GM23338 (cell line): ENCODE measurements around the gene CCBE1. TPM values are rescaled to one million over a fixed set of nuclear protein-coding genes. Genes with fewer than 3 reads are reported as not detected.

Source experiments
- ATAC-seq: fragments of 200-7000 bp; cut with Tn5 transposase; 3 replicates; pipeline ENCODE4 v1.9.1; 2020
- DNase-seq: peaks from one replicate; pipeline ENCODE4 v3.0.0-alpha.2; 2015; ENCODE audit warnings: low spot score
- H2AFZ ChIP-seq: fragments of 200-600 bp; sonication (generic); 2 replicates; pipeline ENCODE4 v1.8.0; 2016; ENCODE audit warnings: antibody characterized with exemption, mild to moderate bottlenecking, moderate library complexity
- H3F3A ChIP-seq: fragments of 200-600 bp; sonication (generic); replicated peaks from 2 replicates; pipeline ENCODE4 v1.8.0; 2017; ENCODE audit warnings: antibody characterized with exemption, mixed run types, low read depth
- H3K27ac ChIP-seq: fragments of 200-600 bp; sonication (generic); 2 replicates; pipeline ENCODE4 v1.6.1; 2016; ENCODE audit warnings: low read depth
- H3K27me3 ChIP-seq: fragments of 200-600 bp; sonication (generic); 2 replicates; pipeline ENCODE4 v1.8.0; 2016; ENCODE audit warnings: mild to moderate bottlenecking, mixed run types, moderate library complexity; ENCODE audit not compliant: insufficient read depth
- H3K36me3 ChIP-seq: fragments of 200-600 bp; sonication (generic); 2 replicates; pipeline ENCODE4 v1.8.0; 2016; ENCODE audit warnings: mild to moderate bottlenecking; ENCODE audit not compliant: insufficient read depth
- H3K4me1 ChIP-seq: fragments of 200-600 bp; sonication (generic); 2 replicates; pipeline ENCODE4 v1.8.0; 2016; ENCODE audit warnings: mild to moderate bottlenecking, moderate library complexity; ENCODE audit not compliant: insufficient read depth
- H3K4me2 ChIP-seq: fragments of 200-600 bp; sonication (generic); 2 replicates; pipeline ENCODE4 v1.7.1; 2017; ENCODE audit warnings: mixed run types
- H3K4me3 ChIP-seq: fragments of 200-600 bp; sonication (generic); 2 replicates; pipeline ENCODE4 v1.6.1; 2016; ENCODE audit warnings: mixed run types
- H3K79me2 ChIP-seq: fragments of 200-600 bp; sonication (generic); replicated peaks from 2 replicates; pipeline ENCODE4 v1.8.0; 2017; ENCODE audit warnings: mild to moderate bottlenecking; ENCODE audit not compliant: insufficient read depth
- H3K9me2 ChIP-seq: fragments of 200-600 bp; sonication (generic); 2 replicates; pipeline ENCODE4 v1.8.0; 2017; ENCODE audit not compliant: insufficient read depth
- H4K20me1 ChIP-seq: fragments of 200-600 bp; sonication (generic); replicated peaks from 2 replicates; pipeline ENCODE4 v1.8.0; 2017; ENCODE audit warnings: mild to moderate bottlenecking; ENCODE audit not compliant: insufficient read depth
- H3K27ac Mint-ChIP-seq: 2 replicates; pipeline ENCODE4 v1.8.0; 2020; ENCODE audit warnings: inconsistent platforms, mild to moderate bottlenecking, moderate library complexity, mixed read lengths
- H3K27me3 Mint-ChIP-seq: 3 replicates; pipeline ENCODE4 v1.8.0; 2022; ENCODE audit warnings: low read depth, mild to moderate bottlenecking, moderate library complexity, mixed read lengths, inconsistent platforms; ENCODE audit not compliant: insufficient read depth, poor library complexity
- H3K36me3 Mint-ChIP-seq: 3 replicates; pipeline ENCODE4 v1.8.0; 2021; ENCODE audit warnings: low read depth, mild to moderate bottlenecking, inconsistent platforms, moderate library complexity, mixed read lengths
- H3K4me1 Mint-ChIP-seq: 3 replicates; pipeline ENCODE4 v1.8.0; 2020; ENCODE audit warnings: mild to moderate bottlenecking, inconsistent platforms, mixed read lengths
- H3K4me3 Mint-ChIP-seq: 3 replicates; pipeline ENCODE4 v1.8.0; 2021; ENCODE audit warnings: moderate library complexity, mild to moderate bottlenecking, inconsistent platforms, mixed read lengths
- H3K9me3 Mint-ChIP-seq: 3 replicates; pipeline ENCODE4 v1.8.0; 2020; ENCODE audit warnings: moderate library complexity, mild to moderate bottlenecking, inconsistent platforms, mixed read lengths
- CREB1 ChIP-seq: fragments of 250-450 bp; sonication (Bioruptor Pico); IDR thresholded peaks from 2 replicates; pipeline ENCODE4 v1.5.0; 2020; ENCODE audit warnings: low read depth, mild to moderate bottlenecking, moderate library complexity
- CTCF ChIP-seq, 2 experiments: fragments of 200-600 bp in 1 of 2; sonication (generic) in 1 of 2; conservative IDR thresholded peaks; 2 replicates each; pipeline versions ENCODE4 v1.5.1 to v1.6.1; 2016 to 2017; ENCODE audit warnings: antibody characterized with exemption in 2 of 2, low read depth in 2 of 2, mild to moderate bottlenecking in 2 of 2, moderate library complexity in 1 of 2
- ETS1 ChIP-seq: IDR thresholded peaks from 2 replicates; pipeline ENCODE4 v1.6.1; 2016; ENCODE audit warnings: antibody characterized with exemption
- EZH2 ChIP-seq: fragments of 200-600 bp; sonication (generic); IDR thresholded peaks from one replicate; pipeline ENCODE4 v1.8.0; 2017; ENCODE audit warnings: antibody characterized with exemption, mild to moderate bottlenecking, low read depth; ENCODE audit not compliant: unreplicated experiment
- EZH2phosphoT487 ChIP-seq: fragments of 200-600 bp; sonication (generic); IDR thresholded peaks from one replicate; pipeline ENCODE4 v1.8.1; 2018; ENCODE audit warnings: antibody characterized with exemption; ENCODE audit not compliant: unreplicated experiment
- JUNB ChIP-seq: IDR thresholded peaks from one replicate; pipeline ENCODE4 v1.6.1; 2016; ENCODE audit warnings: antibody characterized with exemption; ENCODE audit not compliant: unreplicated experiment
- NANOG ChIP-seq: IDR thresholded peaks from 2 replicates; pipeline ENCODE4 v1.6.1; 2016; ENCODE audit warnings: antibody characterized with exemption, borderline replicate concordance
- POLR2AphosphoS5 ChIP-seq: IDR thresholded peaks from 2 replicates; pipeline ENCODE4 v1.6.1; 2016; ENCODE audit warnings: antibody characterized with exemption, low read depth
- REST ChIP-seq: IDR thresholded peaks from one replicate; pipeline ENCODE4 v1.6.1; 2018; ENCODE audit warnings: antibody characterized with exemption; ENCODE audit not compliant: unreplicated experiment
- STAT1 ChIP-seq: IDR thresholded peaks from one replicate; pipeline ENCODE4 v1.6.1; 2016; ENCODE audit warnings: antibody characterized with exemption; ENCODE audit not compliant: unreplicated experiment
- ZNF331 ChIP-seq: fragments of 250-450 bp; sonication (Bioruptor Pico); IDR thresholded peaks from 2 replicates; pipeline ENCODE4 v1.5.0; 2020; ENCODE audit warnings: low read depth, mild to moderate bottlenecking, moderate library complexity
- polyA plus RNA-seq: library from polyadenylated mRNA; unstranded; fragments of >200 nt; fragmentation: Nextera tagmentation; extraction: Ambion mirVana; gene quantifications from 2 replicates; pipeline ENCODE4 v1.2.1, GENCODE V29; 2016
- total RNA-seq: library from RNA; depleted of rRNA; stranded (reverse); fragments of >200 nt; shearing (Covaris generic); gene quantifications from 2 replicates; pipeline ENCODE4 v1.2.3, GENCODE V29; 2014

Gene CCBE1
- total and polyA plus RNA-seq, 2 experiments from 2014 or later, result 2.1 to 2.6 TPM

GRCh38 chr18:59701272-59701671 lies 4.0 kb upstream of the CCBE1 start:
- H3K79me2 ChIP-seq, result no peaks in the 10 kb centered on the region
- H3K4me1 Mint-ChIP-seq, result peaks cover 33% of the 10 kb centered on the region
- DNase-seq (no peak), ATAC-seq (no peak)
- H3K4me3 Mint-ChIP-seq, result no peak overlapping the region
- H3K27me3 ChIP-seq, result peaks cover 35% of the 10 kb centered on the region
- peaks cover 27% of the 10 kb centered on the region for H3K27me3 Mint-ChIP-seq
- H3K27ac Mint-ChIP-seq, result no peak overlapping the region
- no peaks in the 10 kb centered on the region for H3K9me2 ChIP-seq
- no peaks in the 10 kb centered on the region for H3K36me3 ChIP-seq
- H3K27ac ChIP-seq, result no peak overlapping the region
- H3K36me3 Mint-ChIP-seq, result no peaks in the 10 kb centered on the region; the same call in 2 of the 3 replicates
- no peak overlapping the region for H3K4me2 ChIP-seq
- no peaks in the 10 kb centered on the region for H3F3A ChIP-seq
- H2AFZ ChIP-seq, result no peak overlapping the region
- H3K4me3 ChIP-seq, result no peak overlapping the region
- H3K9me3 Mint-ChIP-seq, result no peaks in the 10 kb centered on the region
- no peak for TF ChIP-seq NANOG
- TF ChIP-seq EZH2phosphoT487, result no peak
- no peak for TF ChIP-seq POLR2AphosphoS5
- no peak for TF ChIP-seq ETS1
- H4K20me1 ChIP-seq, result no peaks in the 10 kb centered on the region
- H3K4me1 ChIP-seq, result peaks cover 34% of the 10 kb centered on the region

GRCh38 chr18:59700535-59700967 lies 3.3 kb upstream of the CCBE1 start:
- H3K4me3 Mint-ChIP-seq, result no peak overlapping the region
- no peaks in the 10 kb centered on the region for H4K20me1 ChIP-seq
- H2AFZ ChIP-seq, result peak overlapping the region; percentile 63
- no peaks in the 10 kb centered on the region for H3K9me2 ChIP-seq
- peaks cover 41% of the 10 kb centered on the region for H3K4me1 ChIP-seq
- H3K27me3 ChIP-seq, result peaks cover 42% of the 10 kb centered on the region
- H3K4me1 Mint-ChIP-seq, result peaks cover 36% of the 10 kb centered on the region
- ATAC-seq (no peak), DNase-seq (no peak)
- H3K36me3 ChIP-seq, result no peaks in the 10 kb centered on the region
- H3K9me3 Mint-ChIP-seq, result no peaks in the 10 kb centered on the region
- H3K79me2 ChIP-seq, result no peaks in the 10 kb centered on the region
- no peaks in the 10 kb centered on the region; the same call in 2 of the 3 replicates for H3K36me3 Mint-ChIP-seq
- H3K4me2 ChIP-seq, result peak overlapping the region; percentile 57
- no peaks in the 10 kb centered on the region for H3F3A ChIP-seq
- H3K27me3 Mint-ChIP-seq, result peaks cover 34% of the 10 kb centered on the region
- no peak overlapping the region for H3K27ac Mint-ChIP-seq
- H3K27ac ChIP-seq, result no peak overlapping the region
- H3K4me3 ChIP-seq, result no peak overlapping the region
- no peak for TF ChIP-seq CREB1
- no peak for TF ChIP-seq ETS1
- TF ChIP-seq STAT1, result no peak
- TF ChIP-seq ZNF331, result no peak
- TF ChIP-seq EZH2phosphoT487, result no peak
- TF ChIP-seq REST, result no peak
- no peak for TF ChIP-seq EZH2
- TF ChIP-seq POLR2AphosphoS5, result no peak
- no peak for TF ChIP-seq JUNB
- no peak for TF ChIP-seq CTCF (conservative IDR thresholded peaks at IDR 0.05; ENCODE audit: low read depth in 2 of 2)
